Measurements from ENCODE around the gene PTPRN2. TPM values are rescaled to one million over a fixed set of nuclear protein-coding genes. Genes with fewer than 3 reads are reported as not detected.

Gene PTPRN2
- total and polyA plus RNA-seq, 9 of the 15 experiments (the other 6 are each of a cell fraction or from before 2014, with no cell fraction given): not detected

- no TSS peak for BruUV-seq (replicated peaks)
- POLR2A ChIA-PET: interaction anchor here (0.6 kb wide), 1 partner anchor 428 kb away, joined by 4 read pairs; the partner anchor contains the start of gene UBE3C
Observed at GRCh38 chr7:157566631-157567006, 1021.0 kb downstream of the PTPRN2 start.

More at GRCh38 chr7:157566631-157567006, 1021.0 kb downstream of the PTPRN2 start:
- no peaks in the 10 kb centered on the region for H3K36me3 ChIP-seq (ENCODE audit: control insufficient read depth, insufficient read depth, low read length)
- no peak for TF ChIP-seq POLR3A (IDR thresholded peaks at IDR 0.05; ENCODE audit: borderline replicate concordance, extremely low read depth, insufficient read depth, insufficient read length)
- no peak for TF ChIP-seq CHD1 (IDR thresholded peaks at IDR 0.05; ENCODE audit: low read length)
- TF ChIP-seq ZNF561 (CRISPR knock-in tag; conservative IDR thresholded peaks at IDR 0.05): no peak
- TF ChIP-seq HNRNPK (IDR thresholded peaks at IDR 0.05; ENCODE audit: low read depth, low read length, poor library complexity, severe bottlenecking): no peak
- no peak for TF ChIP-seq ZNF57 (CRISPR knock-in tag; IDR thresholded peaks at IDR 0.05)
- TF ChIP-seq KDM1A (IDR thresholded peaks at IDR 0.05): no peak
- no peak for TF ChIP-seq ZNF140 (CRISPR knock-in tag; IDR thresholded peaks at IDR 0.05)
- TF ChIP-seq ZNF75A (CRISPR knock-in tag; IDR thresholded peaks at IDR 0.05): no peak
- no peak for TF ChIP-seq LARP7 (IDR thresholded peaks at IDR 0.05)
- no peak for TF ChIP-seq DPF2 (IDR thresholded peaks at IDR 0.05)
- TF ChIP-seq ZFPM2 (CRISPR knock-in tag; IDR thresholded peaks at IDR 0.05): no peak
- no peak for TF ChIP-seq MYBL2 (IDR thresholded peaks at IDR 0.05; ENCODE audit: low read depth)
- TF ChIP-seq MYBL2 (CRISPR knock-in tag; IDR thresholded peaks at IDR 0.05; ENCODE audit: borderline replicate concordance): no peak
- no peak for TF ChIP-seq TEAD4 (IDR thresholded peaks at IDR 0.05; ENCODE audit: low read length)
- no peak for TF ChIP-seq TEAD4 (CRISPR knock-in tag; IDR thresholded peaks at IDR 0.05; ENCODE audit: borderline replicate concordance)
- TF ChIP-seq STAT5A (IDR thresholded peaks at IDR 0.05; ENCODE audit: borderline replicate concordance, low read length): no peak
- no peak for TF ChIP-seq TRIM28 (IDR thresholded peaks at IDR 0.05)
- TF ChIP-seq CC2D1A (IDR thresholded peaks at IDR 0.05): no peak
- TF ChIP-seq ATF6 (CRISPR knock-in tag; IDR thresholded peaks at IDR 0.05): no peak
- TF ChIP-seq SNRNP70 (optimal IDR thresholded peaks at IDR 0.05; ENCODE audit: low read depth, low read length): no peak
- TF ChIP-seq CXXC5 (CRISPR knock-in tag; IDR thresholded peaks at IDR 0.05): no peak
- ATAC-seq (no peak), FAIRE-seq (no peak), DNase-seq (ENCODE audit: extremely low read depth in 1 of 4, low spot score in 3 of 4) (no peak)
- H2AFZ ChIP-seq (ENCODE audit: low read depth, low read length): no peak overlapping the region
- 1% methylated on average over 10 of the region's 10 CpGs for WGBS (ENCODE audit: insufficient coverage, low coverage, missing lambda C conversion rate)
- no peaks in the 10 kb centered on the region for H3K9me1 ChIP-seq (ENCODE audit: control insufficient read depth, insufficient read depth, low read length)
- no peaks in the 10 kb centered on the region for H3K79me2 ChIP-seq (ENCODE audit: control insufficient read depth, insufficient read depth, low read length)
- no peaks in the 10 kb centered on the region; the same call in 1 of the 2 replicates for H4K20me1 ChIP-seq (replicated peaks; ENCODE audit: control insufficient read depth, insufficient read depth, low read length)
- no peak overlapping the region for H3K9ac ChIP-seq (ENCODE audit: insufficient read depth in 1 of 2, low read depth in 2 of 2, low read length in 2 of 2)
- peaks cover 45 to 63% of the 10 kb centered on the region in 2 experiments for H3K27me3 ChIP-seq (ENCODE audit: control insufficient read depth in 2 of 2, insufficient read depth in 2 of 2, low read length in 2 of 2)
- intact Hi-C loops (cut with micrococcal nuclease): no loop called here
- H3K27ac ChIP-seq (ENCODE audit: extremely low read depth, low read depth, low read length): no peak overlapping the region
- H3K4me2 ChIP-seq (ENCODE audit: insufficient read depth, low read length): no peak overlapping the region
- H3K4me1 ChIP-seq (replicated peaks in 1 of 2; ENCODE audit: control insufficient read depth in 2 of 2, insufficient read depth in 2 of 2, low read length in 2 of 2): no peaks in the 10 kb centered on the region; a peak in 1 of 5 replicates
- in situ Hi-C loops (cut with MboI): no loop called here
- H3K9me3 ChIP-seq (replicated peaks; ENCODE audit: control insufficient read depth, insufficient read depth, low read depth, low read length): peaks cover 8% of the 10 kb centered on the region
- no peak overlapping the region for H3K4me3 ChIP-seq
- CTCF ChIA-PET (ENCODE audit: low intra/inter-chr PET ratio): no interaction called here
